IMR-90 (cell line): Measurements from ENCODE around the gene USP17L26. TPM values are rescaled to one million over a fixed set of nuclear protein-coding genes. Genes with fewer than 3 reads are reported as not detected.
"Not testable (repeated sequence)": the region's sequence is repeated elsewhere in the genome, so short reads cannot be mapped to it uniquely, and the experiment has no call there.

Experiments used
- ATAC-seq: fragments of 200-7000 bp; cut with Tn5 transposase; 2 replicates; pipeline ENCODE4 v1.9.1; 2020; ENCODE audit warnings: low read depth, mild to moderate bottlenecking, moderate library complexity
- Bru-seq: library from RNA; stranded (reverse); fragments of 400-500 nt; gene quantifications from one replicate; lab custom pipeline; 2021; lab: Mats Ljungman, UMichigan
- BruChase-seq, 2 experiments: library from RNA; stranded (reverse); fragments of 400-500 nt; gene quantifications; one replicate each; lab custom pipeline; 2021; lab: Mats Ljungman, UMichigan
- BruUV-seq: library from RNA; stranded (reverse); fragments of 400-500 nt; replicated peaks from 2 replicates; lab custom pipeline; 2021; lab: Mats Ljungman, UMichigan
- CTCF ChIA-PET: fragments of 300-600 bp; formaldehyde crosslinking; extraction: SDS; loops from one replicate; lab custom pipeline; 2021; ENCODE audit warnings: antibody characterized with exemption; lab: Yijun Ruan, JAX
- POLR2A ChIA-PET: fragments of 300-600 bp; sonication (Branson Sonifier 250); formaldehyde crosslinking; loops from one replicate; lab custom pipeline; 2022; ENCODE audit warnings: antibody characterized with exemption; ENCODE audit not compliant: unreplicated experiment; lab: Charles Lee
- DNase-seq: peaks from one replicate; pipeline ENCODE4 v3.0.0; 2013
- H2AFZ ChIP-seq: replicated peaks from 2 replicates; pipeline ENCODE3; 2013; ENCODE audit warnings: low read length, mild to moderate bottlenecking; ENCODE audit not compliant: poor library complexity
- H2AK5ac ChIP-seq: 2 replicates; pipeline ENCODE4 v1.6.1; 2013; ENCODE audit warnings: low read depth, low read length, inconsistent platforms
- H2AK9ac ChIP-seq: replicated peaks from 2 replicates; pipeline ENCODE3; 2013; ENCODE audit warnings: mild to moderate bottlenecking, low read depth, low read length, moderate library complexity; ENCODE audit not compliant: poor library complexity
- H2BK120ac ChIP-seq: 2 replicates; pipeline ENCODE4 v1.6.1; 2013; ENCODE audit warnings: low read depth, low read length, inconsistent platforms
- H2BK15ac ChIP-seq: 3 replicates; pipeline ENCODE4 v1.6.1; 2013; ENCODE audit warnings: low read depth, low read length, inconsistent platforms
- H2BK20ac ChIP-seq: 2 replicates; pipeline ENCODE4 v1.6.1; 2013; ENCODE audit warnings: low read depth, mild to moderate bottlenecking, inconsistent platforms, low read length, moderate library complexity
- H2BK5ac ChIP-seq: 2 replicates; pipeline ENCODE4 v1.6.1; 2013; ENCODE audit warnings: mild to moderate bottlenecking, low read depth, low read length, inconsistent platforms; ENCODE audit not compliant: poor library complexity, severe bottlenecking
- H3K14ac ChIP-seq: replicated peaks from 2 replicates; pipeline ENCODE4 v1.6.1; 2013; ENCODE audit warnings: low read depth, low read length, inconsistent platforms
- H3K18ac ChIP-seq: 2 replicates; pipeline ENCODE4 v1.6.1; 2013; ENCODE audit warnings: low read depth, low read length, control low read depth
- H3K23ac ChIP-seq: 2 replicates; pipeline ENCODE4 v1.6.1; 2013; ENCODE audit warnings: low read depth, low read length, inconsistent platforms
- H3K27ac ChIP-seq: 2 replicates; pipeline ENCODE4 v1.5.1; 2013; ENCODE audit warnings: mild to moderate bottlenecking, control low read depth, low read length; ENCODE audit not compliant: insufficient read depth
- H3K27me3 ChIP-seq: 2 replicates; pipeline ENCODE4 v1.6.1; 2013; ENCODE audit warnings: low read length; ENCODE audit not compliant: control insufficient read depth, insufficient read depth
- H3K36me3 ChIP-seq: 2 replicates; pipeline ENCODE4 v1.6.1; 2013; ENCODE audit warnings: low read length, mixed read lengths; ENCODE audit not compliant: control insufficient read depth, insufficient read depth
- H3K4ac ChIP-seq: 2 replicates; pipeline ENCODE4 v1.6.1; 2013; ENCODE audit warnings: low read depth, low read length, inconsistent platforms
- H3K4me1 ChIP-seq: 2 replicates; pipeline ENCODE4 v1.6.1; 2013; ENCODE audit warnings: low read length, mixed read lengths; ENCODE audit not compliant: control insufficient read depth, insufficient read depth
- H3K4me2 ChIP-seq: 2 replicates; pipeline ENCODE4 v1.6.1; 2013; ENCODE audit warnings: low read depth, mild to moderate bottlenecking, control low read depth, low read length, moderate library complexity
- H3K4me3 ChIP-seq: 2 replicates; pipeline ENCODE4 v1.5.1; 2013; ENCODE audit warnings: low read depth, mild to moderate bottlenecking, control low read depth, low read length, moderate library complexity; ENCODE audit not compliant: insufficient read depth
- H3K56ac ChIP-seq: 2 replicates; pipeline ENCODE4 v1.6.1; 2013; ENCODE audit warnings: low read length, inconsistent platforms; ENCODE audit not compliant: insufficient read depth; ENCODE audit errors: extremely low read depth
- H3K79me1 ChIP-seq, 2 experiments: 2 replicates each; pipeline ENCODE4 v1.6.1; 2013; ENCODE audit warnings: low read length in 2 of 2, inconsistent platforms in 1 of 2, low read depth in 1 of 2
- H3K9ac ChIP-seq: 2 replicates; pipeline ENCODE4 v1.6.1; 2013; ENCODE audit warnings: low read depth, low read length, control low read depth
- H3K9me1 ChIP-seq: 2 replicates; pipeline ENCODE4 v1.6.1; 2013; ENCODE audit warnings: low read length, inconsistent platforms; ENCODE audit not compliant: insufficient read depth
- H3K9me3 ChIP-seq: 2 replicates; pipeline ENCODE4 v1.6.1; 2013; ENCODE audit warnings: low read length; ENCODE audit not compliant: control insufficient read depth, insufficient read depth
- H4K20me1 ChIP-seq: 2 replicates; pipeline ENCODE4 v1.6.1; 2013; ENCODE audit warnings: low read length, inconsistent platforms; ENCODE audit not compliant: insufficient read depth
- H4K5ac ChIP-seq: 2 replicates; pipeline ENCODE4 v1.6.1; 2013; ENCODE audit warnings: mild to moderate bottlenecking, low read depth, low read length, control low read depth
- H4K8ac ChIP-seq, 2 experiments: 2 replicates each; pipeline ENCODE4 v1.6.1; 2013; ENCODE audit warnings: low read depth in 2 of 2, low read length in 2 of 2, control low read depth in 1 of 2, inconsistent platforms in 1 of 2
- H4K91ac ChIP-seq: 2 replicates; pipeline ENCODE4 v1.6.1; 2013; ENCODE audit warnings: low read depth, low read length, inconsistent platforms; ENCODE audit not compliant: insufficient read depth
- WGBS, 2 experiments: methylation state at CpG; one replicate each; pipeline versions ENCODE4 v1.1.5 to v1.1.7; 2013; ENCODE audit warnings: missing lambda C conversion rate in 2 of 2; ENCODE audit not compliant: insufficient read length in 1 of 2; ENCODE audit errors: extremely low coverage in 2 of 2; 5-methylcytosine and 5-hydroxymethylcytosine counted together
- dilution Hi-C: fragments of 300-500 bp; cut with HindIII; formaldehyde crosslinking; loops from one replicate; pipeline ENCODE4 v1.14.3; 2018; ENCODE audit warnings: low sequenced_read_pairs; ENCODE audit not compliant: unreplicated experiment
- in situ Hi-C: fragments of 300-500 bp; cut with MboI; formaldehyde crosslinking; loops from 3 replicates; pipeline ENCODE4 v1.14.3; 2019; ENCODE audit warnings: low sequenced_read_pairs, inconsistent platforms, mixed read lengths
- intact Hi-C: fragments of 100-400 bp; cut with micrococcal nuclease; formaldehyde crosslinking; loops from 2 replicates; pipeline ENCODE4 v1.10.0; 2022
- long read RNA-seq: library from polyadenylated mRNA; unstranded; transcript quantifications from one replicate; pipeline ENCODE4 v2.0.0, GENCODE V29; 2021; ENCODE audit not compliant: unreplicated experiment
- polyA plus RNA-seq, 3 experiments: library from polyadenylated mRNA; depleted of rRNA; stranded (reverse); fragments of >200 nt; gene quantifications; 2 replicates each; pipeline ENCODE4 v1.2.3, GENCODE V29; 2012; ENCODE audit warnings: low replicate concordance in 1 of 3
- total RNA-seq: library from RNA; depleted of rRNA; stranded (reverse); fragments of >200 nt; gene quantifications from 2 replicates; pipeline ENCODE4 v1.2.3, GENCODE V29; 2012; rRNA removed

USP17L26 gene
- total RNA-seq (not detected in 2 replicates), polyA plus RNA-seq (2012; rRNA removed) (not detected in 2 replicates), Bru-seq, nascent RNA (not detected), BruChase-seq, experiment 1, labeled RNA remaining after a 6-hour chase (not detected), BruChase-seq, experiment 2, labeled RNA remaining after a 2-hour chase (not detected)
- polyA plus RNA-seq (2012; cell fraction: cytosol; rRNA removed): not detected in 2 replicates
- not detected in 2 replicates for polyA plus RNA-seq (2012; cell fraction: nucleus; rRNA removed; ENCODE audit: low replicate concordance)
- long read RNA-seq: 0 reads

GRCh38 chr4:9334358-9334757 lies at the start of gene USP17L26:
Gene USP17L26, plus strand, starts transcription at chr4:9334658. Its CDS starts 0 bp downstream, at chr4:9334658.
- H2AK9ac ChIP-seq, H3K4ac ChIP-seq, ATAC-seq, H2AK5ac ChIP-seq, POLR2A ChIA-PET, H3K27me3 ChIP-seq, H2BK15ac ChIP-seq, BruUV-seq, H2AFZ ChIP-seq, CTCF ChIA-PET, in situ Hi-C loops, H2BK120ac ChIP-seq, H4K91ac ChIP-seq, H3K36me3 ChIP-seq, H3K4me3 ChIP-seq, H3K4me2 ChIP-seq, H3K9me1 ChIP-seq, H4K5ac ChIP-seq, H3K79me1 ChIP-seq, H2BK20ac ChIP-seq, H3K56ac ChIP-seq, H3K18ac ChIP-seq, H3K23ac ChIP-seq, H3K9ac ChIP-seq, H3K27ac ChIP-seq, H4K20me1 ChIP-seq, intact Hi-C loops, dilution Hi-C loops, H3K4me1 ChIP-seq, H4K8ac ChIP-seq, DNase-seq, H2BK5ac ChIP-seq, H3K9me3 ChIP-seq, H3K14ac ChIP-seq: not testable (repeated sequence)
- WGBS, 2 experiments: no CpG with 5 or more reads among the region's 15 CpGs

- dilution Hi-C loops, H3K14ac ChIP-seq, DNase-seq, POLR2A ChIA-PET, H3K4me1 ChIP-seq, H2AK5ac ChIP-seq, H3K79me1 ChIP-seq, H3K4me2 ChIP-seq, H3K56ac ChIP-seq, H3K4ac ChIP-seq, H4K8ac ChIP-seq, H3K9me1 ChIP-seq, in situ Hi-C loops, H3K18ac ChIP-seq, H3K4me3 ChIP-seq, H3K27me3 ChIP-seq, H3K23ac ChIP-seq, H3K27ac ChIP-seq, H2AK9ac ChIP-seq, H3K36me3 ChIP-seq, H2BK5ac ChIP-seq, H4K91ac ChIP-seq, H2BK120ac ChIP-seq, H4K20me1 ChIP-seq, H2BK20ac ChIP-seq, H3K9ac ChIP-seq, H4K5ac ChIP-seq, ATAC-seq, H2BK15ac ChIP-seq, BruUV-seq, H3K9me3 ChIP-seq, CTCF ChIA-PET, H2AFZ ChIP-seq, intact Hi-C loops: not testable (repeated sequence)
- no CpG with 5 or more reads among the region's 13 CpGs for WGBS, 2 experiments
Measured at GRCh38 chr4:9324191-9324590, 10.3 kb upstream of the USP17L26 start.
